ENCODE measurements around the gene AKR1C2. TPM values are rescaled to one million over a fixed set of nuclear protein-coding genes. Genes with fewer than 3 reads are reported as not detected.
A peak's percentile ranks its signal among the peaks of the same experiment; 100 is the strongest.
"Not testable (repeated sequence)": the region's sequence is repeated elsewhere in the genome, so short reads cannot be mapped to it uniquely, and the experiment has no call there.

The AKR1C2 gene
- total RNA-seq, 1 experiment from 2014 or later, result 1,997 TPM

DNA sequence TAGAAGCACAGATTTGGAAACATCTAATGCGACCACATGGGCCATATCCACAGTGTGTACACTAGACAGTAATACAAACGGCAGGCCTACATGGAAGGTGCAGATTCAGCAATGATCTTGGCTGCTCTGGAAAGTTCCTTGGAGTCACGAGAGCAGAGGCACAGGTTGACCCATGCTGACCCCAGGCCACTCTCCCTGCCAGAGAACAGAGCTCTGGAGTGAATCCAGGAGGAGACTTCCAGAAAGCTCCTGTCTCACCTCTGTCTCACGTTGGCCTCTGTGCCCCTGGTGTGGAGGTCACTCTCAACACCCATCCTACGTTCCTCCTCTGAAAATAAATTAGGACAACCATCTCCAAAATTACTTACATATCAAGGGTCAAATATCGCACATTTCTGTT is 12.2 kb downstream of the AKR1C2 start:
- TSS peak; percentile 17 for BruUV-seq (replicated peaks)
- H3K4me1 ChIP-seq (replicated peaks; ENCODE audit: insufficient read depth); POLR2A ChIA-PET (ENCODE audit: unreplicated experiment); intact Hi-C loops (cut with micrococcal nuclease; ENCODE audit: unreplicated experiment); H3K79me2 ChIP-seq (ENCODE audit: low read depth); H3K4me3 ChIP-seq; H3K9me3 ChIP-seq (ENCODE audit: insufficient read depth, low read depth); H3K4me2 ChIP-seq; CTCF ChIA-PET; H3K9me2 ChIP-seq (ENCODE audit: insufficient read depth); H3K27me3 ChIP-seq (ENCODE audit: insufficient read depth, low read depth); H4K20me1 ChIP-seq (ENCODE audit: insufficient read depth); DNase-seq; H2AFZ ChIP-seq: not testable (repeated sequence)
- Histone ChIP-seq H3K36me3 (ENCODE audit: low read depth) (peaks cover 23% of the 10 kb centered on the region), H3K27ac (peak overlapping the region; percentile 19; the same call in 1 of the 2 replicates), H3F3A (ENCODE audit: insufficient read depth, low read depth) (peaks cover 50% of the 10 kb centered on the region)

DNA sequence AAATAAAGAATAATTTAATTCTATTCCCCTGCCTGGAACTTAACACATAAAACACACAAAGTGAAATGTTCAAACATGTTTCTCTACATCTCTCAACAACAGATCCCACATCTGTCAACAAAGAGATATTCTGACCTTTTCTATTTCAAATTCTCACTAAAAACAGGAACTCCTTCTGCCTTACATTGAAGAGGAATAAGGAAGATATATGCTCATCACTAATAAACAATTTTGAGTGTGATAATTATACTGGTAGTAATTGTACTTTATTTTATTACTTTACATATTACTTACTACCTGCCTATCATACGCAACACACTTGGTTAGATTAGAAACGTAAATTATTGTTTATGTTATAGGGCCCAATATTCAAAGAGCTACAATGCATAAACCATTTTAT is 13.4 kb downstream of the AKR1C2 start:
- BruUV-seq (replicated peaks), result no TSS peak
- H3K79me2 ChIP-seq (ENCODE audit: low read depth), result no peaks in the 10 kb centered on the region
- intact Hi-C loops (cut with micrococcal nuclease; ENCODE audit: unreplicated experiment), result no loop called here

DNA sequence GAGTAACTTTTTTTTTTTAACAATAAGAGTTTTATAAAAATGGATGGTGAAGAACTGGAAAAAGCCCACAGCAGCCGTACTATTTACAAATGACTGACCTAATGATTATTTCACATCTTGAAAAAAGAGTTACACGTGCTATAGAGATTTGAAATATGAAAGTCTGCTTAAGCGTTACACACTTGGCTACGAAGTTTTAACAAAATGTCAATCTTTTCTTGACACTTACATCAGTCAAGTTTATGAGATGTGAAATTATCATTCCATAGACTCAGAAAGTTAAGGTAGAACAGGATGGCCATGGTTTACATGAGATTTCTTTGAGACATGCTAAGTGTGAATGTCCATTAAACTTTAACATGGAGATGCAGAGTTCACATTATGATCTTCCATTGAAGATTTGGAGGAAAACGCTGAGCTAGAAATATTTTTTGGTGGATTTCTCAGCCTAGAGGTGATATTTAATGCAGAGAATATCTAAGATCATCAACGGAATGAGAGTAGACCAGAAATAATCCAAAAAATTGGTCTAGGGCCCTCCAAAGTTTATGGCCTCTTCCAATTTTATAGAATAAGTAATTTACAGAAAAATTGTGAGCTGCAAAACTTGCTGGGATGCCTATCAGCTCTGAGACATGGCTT is 15.5 kb downstream of the AKR1C2 start:
- H3K9me3 ChIP-seq (ENCODE audit: insufficient read depth, low read depth); H3K4me3 ChIP-seq; H4K20me1 ChIP-seq (ENCODE audit: insufficient read depth); H3K9me2 ChIP-seq (ENCODE audit: insufficient read depth); H3K27me3 ChIP-seq (ENCODE audit: insufficient read depth, low read depth); H3K4me1 ChIP-seq (replicated peaks; ENCODE audit: insufficient read depth); DNase-seq; H2AFZ ChIP-seq; BruUV-seq (replicated peaks); POLR2A ChIA-PET (ENCODE audit: unreplicated experiment); H3K4me2 ChIP-seq; H3K79me2 ChIP-seq (ENCODE audit: low read depth): not testable (repeated sequence)
- intact Hi-C loops (cut with micrococcal nuclease; ENCODE audit: unreplicated experiment), result loop anchor here (10.0 kb wide), 1 partner anchor 627 kb away; no protein-coding TSS in a partner anchor
- Histone ChIP-seq H3K27ac (peak overlapping the region; percentile 46; the same call in 1 of the 2 replicates), H3F3A (ENCODE audit: insufficient read depth, low read depth) (peaks cover 75% of the 10 kb centered on the region), H3K36me3 (ENCODE audit: low read depth) (peaks cover 23% of the 10 kb centered on the region)
- CTCF ChIA-PET, result interaction anchor here (0.6 kb wide), 1 partner anchor 170 kb away, joined by 3 read pairs; no protein-coding TSS in a partner anchor

More for the DNA sequence above, 13.4 kb downstream of the AKR1C2 start:
- ChIA-PET POLR2A (ENCODE audit: unreplicated experiment) (no interaction called here), CTCF (no interaction called here)
- H3F3A ChIP-seq (ENCODE audit: insufficient read depth, low read depth), result peaks cover 63% of the 10 kb centered on the region
- no peaks in the 10 kb centered on the region for H3K9me2 ChIP-seq (ENCODE audit: insufficient read depth)
- no peak overlapping the region for H3K4me3 ChIP-seq
- no peak overlapping the region for H3K4me2 ChIP-seq
- H3K4me1 ChIP-seq (replicated peaks; ENCODE audit: insufficient read depth), result no peaks in the 10 kb centered on the region
- peak overlapping the region; percentile 19 for H3K27ac ChIP-seq
- no peaks in the 10 kb centered on the region for H3K9me3 ChIP-seq (ENCODE audit: insufficient read depth, low read depth)
- TF ChIP-seq EZH2 (IDR thresholded peaks at IDR 0.05; ENCODE audit: low read depth), result no peak
- TF ChIP-seq, protein P1, sequence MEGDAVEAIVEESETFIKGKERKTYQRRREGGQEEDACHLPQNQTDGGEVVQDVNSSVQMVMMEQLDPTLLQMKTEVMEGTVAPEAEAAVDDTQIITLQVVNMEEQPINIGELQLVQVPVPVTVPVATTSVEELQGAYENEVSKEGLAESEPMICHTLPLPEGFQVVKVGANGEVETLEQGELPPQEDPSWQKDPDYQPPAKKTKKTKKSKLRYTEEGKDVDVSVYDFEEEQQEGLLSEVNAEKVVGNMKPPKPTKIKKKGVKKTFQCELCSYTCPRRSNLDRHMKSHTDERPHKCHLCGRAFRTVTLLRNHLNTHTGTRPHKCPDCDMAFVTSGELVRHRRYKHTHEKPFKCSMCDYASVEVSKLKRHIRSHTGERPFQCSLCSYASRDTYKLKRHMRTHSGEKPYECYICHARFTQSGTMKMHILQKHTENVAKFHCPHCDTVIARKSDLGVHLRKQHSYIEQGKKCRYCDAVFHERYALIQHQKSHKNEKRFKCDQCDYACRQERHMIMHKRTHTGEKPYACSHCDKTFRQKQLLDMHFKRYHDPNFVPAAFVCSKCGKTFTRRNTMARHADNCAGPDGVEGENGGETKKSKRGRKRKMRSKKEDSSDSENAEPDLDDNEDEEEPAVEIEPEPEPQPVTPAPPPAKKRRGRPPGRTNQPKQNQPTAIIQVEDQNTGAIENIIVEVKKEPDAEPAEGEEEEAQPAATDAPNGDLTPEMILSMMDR (conservative IDR thresholded peaks at IDR 0.05), result no peak
- DNase-seq, result no peak
- H3K27me3 ChIP-seq (ENCODE audit: insufficient read depth, low read depth), result no peaks in the 10 kb centered on the region
- H2AFZ ChIP-seq, result no peak overlapping the region
- H4K20me1 ChIP-seq (ENCODE audit: insufficient read depth), result no peaks in the 10 kb centered on the region
- H3K36me3 ChIP-seq (ENCODE audit: low read depth), result peaks cover 23% of the 10 kb centered on the region

DNA sequence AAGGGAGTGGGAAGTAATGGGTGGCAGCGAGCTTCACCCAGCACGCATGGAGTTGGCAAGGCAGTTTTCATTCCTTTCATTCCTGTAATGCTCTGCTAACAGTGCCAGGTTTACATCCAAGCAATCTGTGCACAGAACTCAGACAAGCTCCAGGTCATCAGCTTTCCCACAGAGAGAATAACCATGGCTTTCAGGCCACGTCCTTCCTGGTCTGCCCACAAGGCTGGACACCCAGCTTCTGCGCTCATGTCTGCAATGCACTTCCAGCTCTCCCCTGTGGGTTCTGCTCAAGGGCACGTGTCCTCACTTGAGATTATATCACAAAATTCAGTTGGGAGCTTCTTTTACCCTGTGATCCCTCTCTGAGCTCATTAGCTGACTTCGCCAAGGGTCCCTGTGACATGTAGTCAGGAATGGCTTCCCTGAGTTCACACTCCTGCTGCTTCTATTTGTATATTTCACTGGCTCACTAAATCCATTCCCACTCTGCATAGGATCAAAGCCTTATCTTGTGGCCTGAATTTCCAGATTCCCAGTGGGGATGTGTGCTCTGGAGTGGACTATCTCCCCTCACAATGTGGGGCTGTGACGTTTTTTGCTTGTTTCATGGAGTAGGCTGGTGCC is 18.6 kb downstream of the AKR1C2 start:
- H3K9me2 ChIP-seq (ENCODE audit: insufficient read depth), result no peaks in the 10 kb centered on the region
- no peaks in the 10 kb centered on the region for H3K27me3 ChIP-seq (ENCODE audit: insufficient read depth, low read depth)
- no peaks in the 10 kb centered on the region for H4K20me1 ChIP-seq (ENCODE audit: insufficient read depth)
- TF ChIP-seq, protein P1 (conservative IDR thresholded peaks at IDR 0.05), result no peak
- no peak for TF ChIP-seq EZH2 (IDR thresholded peaks at IDR 0.05; ENCODE audit: low read depth)
- DNase-seq, result peak; percentile 57 to 82
- H3K79me2 ChIP-seq (ENCODE audit: low read depth), result no peaks in the 10 kb centered on the region
- H3K4me1 ChIP-seq (replicated peaks; ENCODE audit: insufficient read depth), result peaks cover 6% of the 10 kb centered on the region; the same call in 1 of the 2 replicates
- peaks cover 11% of the 10 kb centered on the region for H3K36me3 ChIP-seq (ENCODE audit: low read depth)
- H3K27ac ChIP-seq, result peak overlapping the region; percentile 30
- no peak overlapping the region for H3K4me2 ChIP-seq
- ChIA-PET CTCF (interaction anchor here (1.0 to 1.3 kb wide), 2 partner anchors 135 to 170 kb away, joined by 6 to 9 read pairs; no protein-coding TSS in a partner anchor), POLR2A (ENCODE audit: unreplicated experiment) (interaction anchor here (0.6 to 3.7 kb wide), 5 partner anchors 15 to 1133 kb away, joined by 3 to 35 read pairs (median 5); no protein-coding TSS in a partner anchor)
- H3F3A ChIP-seq (ENCODE audit: insufficient read depth, low read depth), result peaks cover 70% of the 10 kb centered on the region
- no peaks in the 10 kb centered on the region for H3K9me3 ChIP-seq (ENCODE audit: insufficient read depth, low read depth)
- intact Hi-C loops (cut with micrococcal nuclease; ENCODE audit: unreplicated experiment), result loop anchor here (1.0 to 10.0 kb wide), 4 partner anchors 298 to 1102 kb away; partner anchors contain the start of gene RBM17
- H3K4me3 ChIP-seq, result no peak overlapping the region
- H2AFZ ChIP-seq, result no peak overlapping the region
- BruUV-seq (replicated peaks), result TSS peak; percentile 10
